ENCODE data around the gene CDK19.

CDK19 gene

DNA sequence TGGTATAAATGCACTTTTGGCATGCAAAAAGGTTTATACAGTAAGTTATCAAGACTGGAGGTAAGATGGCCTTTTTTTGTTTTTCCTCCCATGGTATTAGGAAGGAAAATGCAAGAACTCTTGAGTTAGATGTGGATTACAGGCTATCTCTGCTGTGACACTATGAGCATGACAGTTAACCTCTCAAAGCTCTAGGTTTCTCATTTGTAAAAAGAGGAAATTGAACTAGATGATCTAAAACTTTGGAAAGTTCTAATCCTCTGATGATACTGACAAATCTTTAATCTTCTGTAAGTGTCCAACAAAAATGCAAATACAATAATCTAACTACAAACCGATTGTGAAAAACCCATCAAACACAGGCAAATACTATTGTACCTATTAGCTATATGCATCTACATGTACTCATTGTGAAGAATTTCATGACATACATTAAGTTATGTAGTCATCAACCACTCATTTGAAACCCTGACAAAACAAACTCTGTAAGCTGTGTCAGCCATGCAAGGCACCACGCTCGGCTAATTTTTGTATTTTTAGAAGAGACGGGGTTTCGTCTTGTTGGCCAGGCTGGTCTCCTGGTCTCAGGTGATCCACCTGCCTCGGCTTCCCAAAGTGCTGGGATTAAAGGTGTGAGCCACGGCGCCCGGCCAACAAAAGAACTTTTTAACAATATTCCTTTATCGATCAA, 4.2 kb downstream of the CDK19 start:
- TF ChIP-seq, protein P1, sequence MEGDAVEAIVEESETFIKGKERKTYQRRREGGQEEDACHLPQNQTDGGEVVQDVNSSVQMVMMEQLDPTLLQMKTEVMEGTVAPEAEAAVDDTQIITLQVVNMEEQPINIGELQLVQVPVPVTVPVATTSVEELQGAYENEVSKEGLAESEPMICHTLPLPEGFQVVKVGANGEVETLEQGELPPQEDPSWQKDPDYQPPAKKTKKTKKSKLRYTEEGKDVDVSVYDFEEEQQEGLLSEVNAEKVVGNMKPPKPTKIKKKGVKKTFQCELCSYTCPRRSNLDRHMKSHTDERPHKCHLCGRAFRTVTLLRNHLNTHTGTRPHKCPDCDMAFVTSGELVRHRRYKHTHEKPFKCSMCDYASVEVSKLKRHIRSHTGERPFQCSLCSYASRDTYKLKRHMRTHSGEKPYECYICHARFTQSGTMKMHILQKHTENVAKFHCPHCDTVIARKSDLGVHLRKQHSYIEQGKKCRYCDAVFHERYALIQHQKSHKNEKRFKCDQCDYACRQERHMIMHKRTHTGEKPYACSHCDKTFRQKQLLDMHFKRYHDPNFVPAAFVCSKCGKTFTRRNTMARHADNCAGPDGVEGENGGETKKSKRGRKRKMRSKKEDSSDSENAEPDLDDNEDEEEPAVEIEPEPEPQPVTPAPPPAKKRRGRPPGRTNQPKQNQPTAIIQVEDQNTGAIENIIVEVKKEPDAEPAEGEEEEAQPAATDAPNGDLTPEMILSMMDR (IDR thresholded peaks at IDR 0.05) = no peak

DNA sequence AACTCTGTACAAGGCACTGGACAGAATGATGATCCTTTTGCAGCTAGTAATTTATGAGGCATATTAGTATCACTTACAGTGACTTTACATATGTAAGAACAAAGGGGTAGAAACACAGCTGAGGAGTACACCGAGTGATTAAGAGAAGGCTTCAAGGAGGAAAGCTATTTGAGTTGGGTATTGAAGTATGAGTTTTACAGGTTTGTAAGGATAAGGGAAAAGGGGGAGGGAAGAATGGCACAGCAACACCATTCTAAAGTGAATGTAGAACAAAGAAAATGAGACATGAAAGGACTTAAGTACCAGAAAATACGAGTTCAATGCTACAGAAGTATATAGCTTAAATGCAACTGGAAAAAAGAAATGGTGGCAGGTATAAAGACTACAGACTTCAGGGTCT, 5.5 kb downstream of the CDK19 start:
- TF ChIP-seq, protein P1 (IDR thresholded peaks at IDR 0.05) = no peak

DNA sequence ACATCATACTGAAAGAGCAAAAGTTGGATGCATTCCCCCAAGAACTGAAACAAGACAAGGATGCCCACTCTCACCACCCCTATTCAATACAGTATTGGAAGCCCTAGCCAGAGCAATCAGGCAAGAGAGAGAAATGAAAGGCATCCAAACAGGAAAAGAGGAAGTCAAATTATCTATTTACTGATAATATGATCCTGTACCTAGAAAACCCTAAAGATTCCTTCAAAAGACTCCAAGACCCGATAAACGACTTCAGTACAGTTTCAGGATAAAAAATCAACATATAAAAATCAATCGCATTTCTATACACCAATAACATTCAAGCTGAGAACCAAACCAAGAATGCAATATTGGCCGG, 14.5 kb downstream of the CDK19 start:
- TF ChIP-seq, protein P1 (IDR thresholded peaks at IDR 0.05) = no peak

DNA sequence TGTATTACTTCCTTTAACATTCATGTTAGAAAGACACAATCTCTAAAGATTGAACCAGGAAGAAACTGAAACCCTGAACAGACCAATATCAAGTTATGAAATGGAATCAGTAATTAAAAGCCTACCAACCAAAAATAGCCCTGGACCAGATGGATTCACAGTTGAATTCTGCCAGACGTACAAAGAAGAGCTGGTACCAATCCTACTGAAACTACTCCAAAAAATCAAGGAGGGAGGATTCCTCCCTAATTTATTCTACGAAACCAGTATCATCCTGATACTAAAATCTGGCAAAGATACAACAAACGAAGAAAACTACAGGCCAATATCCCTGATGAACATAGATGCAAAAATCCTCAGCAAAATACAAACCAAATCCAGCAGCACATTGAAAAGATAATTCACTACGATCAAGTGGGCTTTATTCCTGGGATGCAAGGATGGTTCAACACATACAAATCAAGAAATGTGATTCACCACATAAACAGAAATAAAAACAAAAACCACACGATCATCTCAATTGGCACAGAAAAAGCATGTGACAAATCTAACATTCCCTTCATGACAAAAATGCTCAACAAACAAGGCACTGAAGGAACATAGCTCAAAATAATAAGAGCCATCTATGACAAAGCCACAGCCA, 15.0 kb downstream of the CDK19 start:
- TF ChIP-seq, protein P1 (IDR thresholded peaks at IDR 0.05) = no peak

DNA sequence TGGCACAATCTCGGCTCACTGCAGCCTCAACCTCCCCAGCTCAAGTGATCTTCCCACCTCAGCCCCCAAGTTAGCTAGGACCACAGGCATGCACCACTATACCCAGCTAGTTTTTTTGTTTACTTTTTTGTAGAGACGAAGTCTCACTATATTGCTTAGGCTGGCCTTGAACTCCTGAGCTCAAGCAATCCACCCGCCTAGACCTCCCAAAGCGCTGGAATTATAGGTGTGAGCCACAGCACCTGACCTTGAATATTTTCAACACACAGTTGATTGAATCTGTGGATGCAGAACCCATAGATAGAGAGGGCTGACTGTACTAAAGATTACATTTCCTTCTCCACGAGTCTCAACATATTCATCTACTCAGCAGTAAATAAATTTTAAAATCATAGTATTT, 15.6 kb downstream of the CDK19 start:
- TF ChIP-seq, protein P1 (IDR thresholded peaks at IDR 0.05) = no peak

DNA sequence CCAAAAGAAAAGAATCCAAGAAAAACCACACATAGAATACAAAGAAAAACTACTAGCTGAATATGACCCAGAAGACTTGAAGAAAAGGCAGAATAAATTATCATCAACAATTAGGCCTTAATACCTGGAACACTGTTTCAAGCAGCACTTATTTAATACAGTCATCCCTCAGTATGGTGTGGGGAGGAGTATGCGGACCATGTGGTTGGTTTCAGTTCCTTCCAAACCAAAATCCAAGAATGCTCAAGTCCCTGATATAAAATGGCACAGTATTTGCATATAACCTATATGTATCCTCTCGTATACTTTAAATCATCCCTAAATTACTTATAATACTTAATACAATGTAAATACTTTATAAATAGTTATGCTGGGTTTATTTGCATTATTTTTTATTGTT, 16.1 kb downstream of the CDK19 start:
- TF ChIP-seq, protein P1 (IDR thresholded peaks at IDR 0.05) = no peak

DNA sequence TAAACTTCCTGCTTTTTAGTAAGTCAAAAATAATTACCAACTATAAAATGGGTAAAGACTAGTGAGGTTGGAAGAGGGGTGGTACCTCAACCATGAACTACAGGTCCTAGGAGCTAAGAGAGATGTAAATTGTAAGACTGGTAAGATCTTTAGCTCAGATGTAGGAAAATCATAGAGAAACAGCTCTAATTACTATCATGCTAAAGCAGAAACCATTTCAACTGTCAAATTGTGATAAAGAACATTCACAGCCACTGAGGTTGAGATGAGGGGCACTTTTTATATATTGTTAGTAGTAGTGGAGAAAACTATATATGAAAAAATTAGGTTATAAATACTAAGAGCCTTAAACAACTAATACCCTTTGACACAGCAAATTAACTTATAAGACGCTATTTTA, 20.0 kb downstream of the CDK19 start:
- TF ChIP-seq, protein P1 (IDR thresholded peaks at IDR 0.05) = no peak
